NCI-H187 (cell line): Measurements from ENCODE around the gene PTPRA.

Source experiments
- DNase-seq, 2 experiments: peaks; one replicate each; lab custom pipeline; 2025; lab: John Stamatoyannopoulos, UW

Gene PTPRA

GRCh38 chr20:2858591-2858990 lies 14.7 kb upstream of the PTPRA start:
- DNase-seq: no peak

DNA sequence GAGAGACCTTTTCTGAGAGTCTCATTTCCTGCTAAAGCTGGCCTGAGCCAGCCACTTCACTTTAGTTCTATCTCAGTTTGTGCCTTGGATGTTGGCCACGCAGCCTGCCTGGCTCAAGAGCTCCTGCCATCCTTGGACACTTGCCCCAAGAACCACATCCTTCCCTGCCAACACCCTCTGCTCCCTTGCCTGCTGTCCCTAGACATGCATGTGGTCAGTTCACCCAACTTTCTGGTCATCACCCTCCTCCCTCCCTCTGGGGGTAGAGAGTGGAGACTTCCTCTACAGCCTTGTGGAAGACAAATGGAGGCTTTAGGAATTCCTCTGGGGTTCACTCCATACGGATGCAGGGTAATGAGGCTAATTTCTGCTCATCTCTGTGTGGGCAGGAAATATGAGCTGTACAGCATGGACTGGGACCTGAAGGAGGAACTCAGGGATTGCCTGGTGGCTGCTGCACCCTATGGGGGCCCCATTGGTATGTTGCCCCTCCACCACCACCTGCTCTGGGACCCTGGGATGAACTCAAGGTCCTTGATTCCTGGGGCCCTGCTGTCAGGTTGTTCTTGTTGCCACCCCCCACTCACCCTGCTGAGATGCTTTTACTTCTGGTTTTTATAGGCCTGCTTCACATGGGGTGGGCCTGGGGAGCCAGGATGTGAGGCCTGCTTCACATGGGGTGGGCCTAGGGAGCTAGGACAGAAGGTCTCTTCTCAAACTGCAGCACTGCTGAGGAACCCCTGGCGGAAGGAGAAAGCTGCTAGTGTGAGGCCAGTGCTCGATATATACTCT lies 13.8 kb upstream of the PTPRA start:
- DNase-seq: no peak

DNA sequence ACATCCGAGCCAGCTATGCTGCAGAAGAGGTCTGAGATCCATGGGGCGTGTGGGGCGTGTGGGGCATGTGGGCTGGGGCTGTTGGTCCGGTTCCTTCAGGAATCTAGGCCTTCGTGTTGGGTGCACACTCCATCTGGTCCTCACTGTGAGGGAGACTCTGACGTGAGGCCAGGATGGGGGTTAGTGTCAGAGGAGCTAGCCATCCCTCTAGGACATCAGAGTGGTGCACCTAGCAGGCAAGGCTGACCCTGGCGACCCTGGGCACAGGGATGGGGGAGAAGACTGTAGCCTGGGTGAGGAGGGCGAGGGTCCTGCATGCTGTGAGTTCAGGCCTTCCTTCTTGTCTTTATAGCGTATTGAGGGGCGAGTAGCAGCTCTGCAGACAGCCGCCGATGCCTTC lies 8.7 kb upstream of the PTPRA start:
- DNase-seq: no peak

DNA sequence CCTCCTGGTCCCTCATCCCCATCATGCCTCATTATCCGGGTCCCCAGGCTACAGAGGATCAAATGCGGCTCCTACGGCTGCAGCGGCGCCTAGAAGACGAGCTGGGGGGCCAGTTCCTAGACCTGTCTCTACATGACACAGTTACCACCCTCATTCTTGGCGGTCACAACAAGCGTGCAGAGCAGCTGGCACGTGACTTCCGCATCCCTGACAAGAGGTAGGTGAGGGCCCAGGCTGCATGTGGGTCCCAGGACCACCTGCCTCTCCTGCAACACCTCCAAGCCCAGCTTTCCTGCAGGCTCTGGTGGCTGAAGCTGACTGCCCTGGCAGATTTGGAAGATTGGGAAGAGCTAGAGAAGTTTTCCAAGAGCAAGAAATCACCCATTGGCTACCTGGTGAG lies 8.2 kb upstream of the PTPRA start:
- no peak for DNase-seq

DNA sequence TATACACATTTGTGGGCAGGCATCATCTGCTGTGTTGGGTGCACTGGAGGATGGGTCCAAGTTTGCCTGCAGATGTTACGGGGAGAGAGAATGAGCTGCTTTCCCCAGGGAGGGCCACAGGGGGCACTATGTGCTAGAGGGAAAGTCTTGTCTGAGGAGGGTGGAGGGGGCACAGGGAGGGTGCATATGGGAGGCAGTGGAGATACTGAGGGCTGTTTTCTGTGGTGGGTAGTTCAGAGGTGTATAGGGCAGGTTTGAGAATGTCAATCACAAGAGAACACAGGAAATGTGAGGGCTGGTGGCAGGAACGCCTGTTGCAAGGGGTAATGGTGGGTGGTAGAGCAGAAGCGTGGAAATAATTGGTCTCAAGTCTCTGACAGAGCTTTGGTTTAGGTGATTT lies 7.7 kb upstream of the PTPRA start:
- DNase-seq: no peak

GRCh38 chr20:2866236-2866635 lies 7.0 kb upstream of the PTPRA start:
- DNase-seq: no peak

GRCh38 chr20:2867081-2867864 lies 6.0 kb upstream of the PTPRA start:
- DNase-seq: no peak

DNA sequence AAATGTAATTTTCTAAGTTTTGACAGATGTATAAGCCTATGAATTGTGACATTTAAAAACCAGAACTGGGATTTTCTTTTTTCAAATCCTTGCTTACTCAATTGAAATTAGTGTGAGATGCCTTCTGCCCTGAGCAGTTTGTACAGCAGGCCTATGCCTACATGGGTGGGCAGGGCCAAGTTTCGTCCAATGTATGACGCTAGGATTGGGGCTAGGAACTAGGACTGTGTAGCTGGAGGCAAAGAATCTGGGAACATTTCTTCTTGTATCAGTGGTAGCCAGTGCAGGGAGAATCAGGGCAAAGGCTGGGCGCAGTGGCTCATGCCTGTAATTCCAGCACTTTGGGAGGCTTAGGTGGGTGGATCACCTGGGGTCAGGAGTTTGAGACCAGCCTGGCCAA lies 3.9 kb upstream of the PTPRA start:
- no peak for DNase-seq

- no peak for DNase-seq
Measured at GRCh38 chr20:2871111-2871465, 2.2 kb upstream of the PTPRA start.

DNA sequence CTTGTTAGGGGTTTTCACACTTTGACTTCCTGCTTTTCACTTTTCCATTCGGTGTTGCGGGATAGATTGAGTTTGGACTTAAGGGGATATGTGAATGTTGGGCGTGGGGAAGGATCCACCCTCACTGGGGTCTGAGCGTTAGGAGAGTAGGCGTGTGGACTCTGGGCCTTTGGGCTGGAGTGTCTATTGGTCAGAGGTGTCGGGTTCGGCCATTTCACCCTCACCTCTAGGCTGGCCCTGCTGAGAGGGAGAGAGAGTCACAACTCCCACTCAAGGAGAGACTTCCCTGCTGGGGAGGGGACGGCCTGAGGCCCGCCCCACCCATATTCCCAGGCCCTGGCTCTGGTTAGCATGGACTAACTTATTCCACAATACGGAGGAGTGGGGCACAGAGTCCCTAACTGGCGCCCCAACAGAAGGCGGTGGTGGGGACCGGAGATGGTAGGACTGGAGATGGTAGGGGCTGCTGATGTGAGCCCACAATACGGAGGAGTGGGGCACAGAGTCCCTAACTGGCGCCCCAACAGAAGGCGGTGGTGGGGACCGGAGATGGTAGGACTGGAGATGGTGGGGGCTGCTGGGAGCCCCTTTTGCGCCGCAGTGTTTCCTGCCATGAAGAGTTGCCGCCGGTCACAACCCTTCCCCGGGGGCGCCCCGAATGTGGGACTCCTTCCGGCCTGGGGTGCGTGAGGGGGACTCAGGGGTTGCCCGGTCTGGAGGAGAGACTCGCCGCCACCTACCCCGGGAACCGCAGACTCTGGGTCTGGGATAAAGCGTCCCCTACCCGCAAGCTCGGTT lies 1.4 kb upstream of the PTPRA start:
- DNase-seq: no peak

GRCh38 chr20:2872459-2873009 lies 747 bp upstream of the PTPRA start:
- DNase-seq: no peak

DNA sequence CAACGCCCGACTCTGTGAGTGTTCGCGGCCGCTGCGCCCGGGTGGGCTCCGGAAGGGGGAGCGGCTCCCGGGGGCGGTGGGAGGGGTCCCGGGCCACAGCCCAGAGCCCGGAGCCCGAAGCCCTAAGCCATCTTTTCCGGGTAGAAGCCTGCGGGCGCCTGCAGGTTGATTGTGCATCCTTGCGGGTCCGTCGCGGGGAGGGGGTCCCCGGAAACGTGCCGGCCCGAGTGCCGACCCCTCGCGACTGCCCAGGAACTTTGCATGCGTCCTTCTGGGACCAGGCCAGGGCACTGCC lies 413 bp downstream of the PTPRA start:
- no peak for DNase-seq

- DNase-seq: no peak
Measured at GRCh38 chr20:2874456-2874855, 1.2 kb downstream of the PTPRA start.

DNA sequence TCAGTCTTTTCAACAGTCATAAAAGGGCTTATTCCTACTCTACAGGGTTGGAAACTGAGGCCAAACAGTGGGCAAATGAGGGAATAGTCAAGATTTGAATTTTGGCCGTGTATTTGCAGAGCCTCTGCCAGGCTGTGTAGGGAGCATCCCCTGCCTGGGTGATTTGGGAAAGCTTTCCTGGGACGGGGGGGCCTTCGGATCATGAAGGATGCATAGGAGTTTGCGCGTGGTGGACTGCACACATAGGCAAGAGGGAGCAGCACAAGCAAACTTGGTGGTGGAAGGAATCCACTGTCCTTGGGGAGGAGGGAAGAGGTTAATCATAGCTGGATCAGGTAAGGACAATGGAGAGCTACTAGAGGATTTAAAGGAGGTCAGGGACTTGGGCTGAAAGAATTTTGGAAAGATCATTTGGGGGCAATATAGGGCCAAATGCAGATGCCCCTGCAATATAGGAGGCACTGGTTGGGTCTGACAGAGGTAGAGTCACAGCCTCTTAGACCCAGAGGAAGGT lies 2.5 kb downstream of the PTPRA start:
- no peak for DNase-seq

GRCh38 chr20:2878515-2878914 lies 5.2 kb downstream of the PTPRA start:
- no peak for DNase-seq

GRCh38 chr20:2879146-2879545 lies 5.9 kb downstream of the PTPRA start:
- DNase-seq: no peak

- DNase-seq: no peak
Measured at GRCh38 chr20:2880650-2881049, 7.4 kb downstream of the PTPRA start.

GRCh38 chr20:2883726-2884637 lies 10.7 kb downstream of the PTPRA start:
- DNase-seq: no peak

DNA sequence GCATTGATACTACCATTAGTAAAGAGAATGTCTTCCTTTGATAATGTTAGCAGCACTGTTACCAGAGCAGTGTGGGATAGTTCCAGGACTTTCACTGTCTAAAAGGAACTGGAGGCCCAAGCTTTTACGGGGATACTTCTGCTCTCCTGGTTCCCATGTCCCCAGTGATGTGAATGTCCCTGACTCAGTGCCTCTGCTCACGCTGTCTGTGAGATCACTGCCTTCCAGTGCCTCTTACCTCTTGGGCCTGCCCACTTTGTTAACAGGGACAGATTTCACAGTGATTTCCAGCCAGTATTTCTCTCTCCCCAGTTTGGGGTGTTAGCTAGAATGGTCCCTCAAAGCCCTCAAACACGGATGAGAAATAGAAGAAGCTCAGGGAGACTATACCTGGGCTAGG lies 14.4 kb downstream of the PTPRA start:
- DNase-seq: no peak

DNA sequence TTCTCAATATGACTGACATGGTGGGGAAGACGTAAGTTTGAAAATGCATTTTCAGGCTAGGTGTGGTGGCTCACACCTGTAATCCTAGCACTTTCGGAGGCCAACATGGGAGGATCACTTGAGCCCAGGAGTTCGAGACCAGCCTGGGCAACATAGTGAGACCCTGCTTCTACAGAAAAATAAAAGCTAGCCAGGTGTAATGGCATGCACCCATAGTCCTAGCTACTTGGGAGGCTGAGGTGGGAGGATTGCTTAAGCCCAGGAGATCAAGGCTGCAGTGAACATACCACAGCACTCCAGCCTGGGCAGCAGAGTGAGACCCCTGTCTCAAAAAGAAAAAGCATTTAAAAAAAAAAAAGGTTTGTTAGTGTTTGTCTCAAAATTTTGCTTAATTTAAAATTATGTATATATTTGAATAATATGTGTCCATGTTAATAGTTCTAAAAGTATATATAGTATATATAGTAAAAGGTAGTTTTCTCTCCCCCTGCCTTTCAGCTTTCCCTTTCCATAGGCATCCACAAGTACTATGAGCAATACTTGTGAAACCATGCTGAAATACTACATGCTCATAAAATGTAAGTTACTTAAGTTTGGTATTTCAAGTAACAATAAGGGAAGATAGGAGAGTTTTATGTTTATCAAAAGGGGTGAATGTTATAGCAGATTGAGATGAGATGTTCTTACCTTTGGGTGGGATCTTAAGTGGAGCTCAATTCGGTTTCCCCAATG lies 15.1 kb downstream of the PTPRA start:
- no peak for DNase-seq

GRCh38 chr20:2889209-2889608 lies 15.9 kb downstream of the PTPRA start:
- DNase-seq: no peak
